Cardiac muscle cell (in vitro differentiated cells and primary cell): ENCODE data around the gene SLC22A3. TPM values are rescaled to one million over a fixed set of nuclear protein-coding genes. Genes with fewer than 3 reads are reported as not detected.

Experiments
- DNase-seq, 2 donors: peaks; one replicate each; pipeline versions ENCODE4 v3.0.0 to v3.0.0-alpha.2; 2010 to 2017; ENCODE audit warnings: low read depth in 1 of 2, low spot score in 1 of 2
- H3K27ac ChIP-seq: fragments of 200-600 bp; sonication (generic); 2 replicates; pipeline ENCODE4 v1.5.1; 2016
- H3K27me3 ChIP-seq: fragments of 200-600 bp; sonication (generic); 2 replicates; pipeline ENCODE4 v1.6.0; 2016; ENCODE audit warnings: control low read depth
- H3K36me3 ChIP-seq: fragments of 200-600 bp; sonication (generic); 2 replicates; pipeline ENCODE4 v1.5.1; 2016; ENCODE audit warnings: control low read depth
- H3K4me1 ChIP-seq: fragments of 200-600 bp; sonication (generic); 2 replicates; pipeline ENCODE4 v1.8.1; 2017; ENCODE audit warnings: low read depth, mild to moderate bottlenecking, mixed run types
- H3K4me3 ChIP-seq: fragments of 200-600 bp; sonication (generic); 2 replicates; pipeline ENCODE4 v1.5.1; 2016; ENCODE audit warnings: mild to moderate bottlenecking
- H3K9me3 ChIP-seq: fragments of 200-600 bp; sonication (generic); 2 replicates; pipeline ENCODE4 v1.5.1; 2017; ENCODE audit warnings: low read depth, mild to moderate bottlenecking, control low read depth
- polyA plus RNA-seq: library from polyadenylated mRNA; unstranded; fragments of >200 nt; fragmentation: Nextera tagmentation; extraction: Ambion mirVana; gene quantifications from 2 replicates; pipeline ENCODE4 v1.2.1, GENCODE V29; 2016
- total RNA-seq: library from RNA; depleted of rRNA; stranded (reverse); fragments of >200 nt; gene quantifications from 2 replicates; pipeline ENCODE4 v1.2.3, GENCODE V29; 2016
- TF ChIP-seq, protein P1 (sequence below): IDR thresholded peaks from 2 replicates; pipeline ENCODE4 v1.5.1; 2012; ENCODE audit warnings: low read depth, mild to moderate bottlenecking, low read length

SLC22A3 gene
- total and polyA plus RNA-seq, 2 experiments from 2014 or later: 0.74 TPM; not detected in 1

GRCh38 chr6:160398674-160399271, 50.6 kb downstream of the SLC22A3 start:
- H3K27me3 ChIP-seq: no peaks in the 10 kb centered on the region
- TF ChIP-seq, protein P1, sequence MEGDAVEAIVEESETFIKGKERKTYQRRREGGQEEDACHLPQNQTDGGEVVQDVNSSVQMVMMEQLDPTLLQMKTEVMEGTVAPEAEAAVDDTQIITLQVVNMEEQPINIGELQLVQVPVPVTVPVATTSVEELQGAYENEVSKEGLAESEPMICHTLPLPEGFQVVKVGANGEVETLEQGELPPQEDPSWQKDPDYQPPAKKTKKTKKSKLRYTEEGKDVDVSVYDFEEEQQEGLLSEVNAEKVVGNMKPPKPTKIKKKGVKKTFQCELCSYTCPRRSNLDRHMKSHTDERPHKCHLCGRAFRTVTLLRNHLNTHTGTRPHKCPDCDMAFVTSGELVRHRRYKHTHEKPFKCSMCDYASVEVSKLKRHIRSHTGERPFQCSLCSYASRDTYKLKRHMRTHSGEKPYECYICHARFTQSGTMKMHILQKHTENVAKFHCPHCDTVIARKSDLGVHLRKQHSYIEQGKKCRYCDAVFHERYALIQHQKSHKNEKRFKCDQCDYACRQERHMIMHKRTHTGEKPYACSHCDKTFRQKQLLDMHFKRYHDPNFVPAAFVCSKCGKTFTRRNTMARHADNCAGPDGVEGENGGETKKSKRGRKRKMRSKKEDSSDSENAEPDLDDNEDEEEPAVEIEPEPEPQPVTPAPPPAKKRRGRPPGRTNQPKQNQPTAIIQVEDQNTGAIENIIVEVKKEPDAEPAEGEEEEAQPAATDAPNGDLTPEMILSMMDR: no peak

DNA sequence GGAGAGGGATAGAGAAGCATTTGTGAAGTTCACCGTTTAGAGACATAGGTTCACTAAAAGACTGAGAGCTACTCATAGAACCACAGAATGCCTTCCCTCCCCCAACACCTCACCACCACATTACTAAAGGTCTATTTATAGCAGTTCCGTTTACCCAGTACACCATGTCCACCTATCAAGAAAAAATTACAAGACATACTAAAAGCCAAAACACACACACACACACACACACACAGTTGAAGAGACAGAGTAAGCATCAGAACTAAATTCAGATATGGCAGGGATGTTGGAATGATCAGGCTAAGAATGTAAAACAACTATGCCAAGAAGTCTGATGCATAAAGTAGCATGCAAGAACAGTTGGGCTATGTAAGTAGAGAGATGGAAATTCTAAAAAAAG, 52.3 kb downstream of the SLC22A3 start:
- no peak overlapping the region for H3K27ac ChIP-seq
- H3K4me3 ChIP-seq: no peak overlapping the region
- peak in 1 of 2 donors; percentile 72 for DNase-seq
- no peaks in the 10 kb centered on the region for H3K9me3 ChIP-seq
- H3K4me1 ChIP-seq: no peaks in the 10 kb centered on the region
- H3K36me3 ChIP-seq: no peaks in the 10 kb centered on the region
- H3K27me3 ChIP-seq: no peaks in the 10 kb centered on the region
- TF ChIP-seq, protein P1: no peak

More at GRCh38 chr6:160398674-160399271, 50.6 kb downstream of the SLC22A3 start:
- Histone ChIP-seq H3K4me3 (no peak overlapping the region), H3K4me1 (no peaks in the 10 kb centered on the region), H3K9me3 (no peaks in the 10 kb centered on the region), H3K27ac (no peak overlapping the region), H3K36me3 (no peaks in the 10 kb centered on the region)
- DNase-seq: peak in 1 of 2 donors; percentile 52

DNA sequence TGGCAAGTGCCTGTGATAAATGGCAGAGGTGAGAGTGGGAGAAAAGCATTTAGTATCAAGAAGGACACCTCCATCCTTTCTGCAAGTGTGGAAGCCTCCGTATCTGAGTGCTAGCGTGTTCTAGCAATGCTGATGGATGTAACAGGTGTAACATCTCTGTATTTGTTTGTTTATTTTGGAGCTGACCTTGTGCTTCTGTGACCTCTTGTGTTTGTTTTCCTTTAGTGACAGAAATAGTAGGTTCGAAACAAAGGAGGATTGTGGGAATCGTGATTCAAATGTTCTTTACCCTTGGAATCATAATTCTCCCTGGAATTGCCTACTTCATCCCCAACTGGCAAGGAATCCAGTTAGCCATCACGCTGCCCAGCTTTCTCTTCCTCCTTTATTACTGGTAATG, 60.4 kb downstream of the SLC22A3 start:
- Histone ChIP-seq H3K27ac (no peak overlapping the region), H3K36me3 (no peaks in the 10 kb centered on the region), H3K4me1 (no peaks in the 10 kb centered on the region), H3K4me3 (no peak overlapping the region), H3K9me3 (no peaks in the 10 kb centered on the region), H3K27me3 (no peaks in the 10 kb centered on the region)
- TF ChIP-seq, protein P1: no peak
- no peak for DNase-seq

- H3K27me3 ChIP-seq: no peaks in the 10 kb centered on the region
- TF ChIP-seq, protein P1: no peak
- no peaks in the 10 kb centered on the region for H3K36me3 ChIP-seq
- no peaks in the 10 kb centered on the region for H3K9me3 ChIP-seq
- no peaks in the 10 kb centered on the region for H3K4me1 ChIP-seq
- DNase-seq: no peak
- no peak overlapping the region for H3K4me3 ChIP-seq
- no peak overlapping the region for H3K27ac ChIP-seq
Observed at GRCh38 chr6:160412993-160413392, 64.8 kb downstream of the SLC22A3 start.

GRCh38 chr6:160417146-160417545, 69.0 kb downstream of the SLC22A3 start:
- TF ChIP-seq, protein P1: no peak
- no peaks in the 10 kb centered on the region for H3K27me3 ChIP-seq
- H3K4me1 ChIP-seq: no peaks in the 10 kb centered on the region
- DNase-seq: no peak
- H3K36me3 ChIP-seq: no peaks in the 10 kb centered on the region
- H3K27ac ChIP-seq: no peak overlapping the region
- no peaks in the 10 kb centered on the region for H3K9me3 ChIP-seq
- no peak overlapping the region for H3K4me3 ChIP-seq
